Cortex of kidney (tissue), 1 donor: Measurements from ENCODE around the gene USP9X.
"Not testable (repeated sequence)": the region's sequence is repeated elsewhere in the genome, so short reads cannot be mapped to it uniquely, and the experiment has no call there.

Experiments used
- DNase-seq: peaks from one replicate; lab custom pipeline; 2025; lab: John Stamatoyannopoulos, UW

USP9X gene

DNA sequence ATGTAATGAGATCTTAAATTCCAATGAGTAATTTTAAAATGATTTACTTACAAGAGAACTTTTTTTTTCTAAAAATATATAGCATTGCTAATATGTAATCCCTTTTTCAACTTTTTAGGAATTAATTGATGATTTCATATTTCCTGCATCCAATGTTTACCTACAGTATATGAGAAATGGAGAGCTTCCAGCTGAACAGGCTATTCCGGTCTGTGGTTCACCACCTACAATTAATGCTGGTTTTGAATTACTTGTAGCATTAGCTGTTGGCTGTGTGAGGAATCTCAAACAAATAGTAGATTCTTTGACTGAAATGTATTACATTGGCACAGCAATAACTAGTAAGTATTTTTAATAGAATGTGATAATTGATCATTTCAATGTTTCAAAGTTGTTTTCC lies 113.2 kb downstream of the USP9X start:
- DNase-seq, result no peak

- no peak for DNase-seq
Measured at GRCh38 chrX:41200785-41201184, 115.5 kb downstream of the USP9X start.

DNA sequence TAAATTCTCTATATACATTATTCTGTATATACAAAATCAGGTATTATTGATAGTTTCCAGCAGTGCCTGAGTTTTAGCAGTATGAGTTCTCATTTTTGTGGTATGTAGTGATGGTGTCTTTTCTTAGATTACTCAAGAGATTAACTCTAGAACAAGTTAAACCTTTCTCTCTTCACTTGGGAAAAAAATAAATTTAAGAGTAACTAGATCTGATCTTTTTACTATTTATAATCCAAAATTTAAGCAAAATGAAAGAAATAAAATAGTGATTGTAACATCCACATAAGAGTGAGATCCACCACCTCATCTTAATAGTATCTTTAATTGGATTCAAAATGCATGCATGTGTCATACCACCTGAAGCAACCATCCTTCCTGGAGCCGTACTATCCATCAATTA lies 124.6 kb downstream of the USP9X start:
- DNase-seq, result no peak

GRCh38 chrX:41224605-41225004 lies 139.4 kb downstream of the USP9X start:
- no peak for DNase-seq

DNA sequence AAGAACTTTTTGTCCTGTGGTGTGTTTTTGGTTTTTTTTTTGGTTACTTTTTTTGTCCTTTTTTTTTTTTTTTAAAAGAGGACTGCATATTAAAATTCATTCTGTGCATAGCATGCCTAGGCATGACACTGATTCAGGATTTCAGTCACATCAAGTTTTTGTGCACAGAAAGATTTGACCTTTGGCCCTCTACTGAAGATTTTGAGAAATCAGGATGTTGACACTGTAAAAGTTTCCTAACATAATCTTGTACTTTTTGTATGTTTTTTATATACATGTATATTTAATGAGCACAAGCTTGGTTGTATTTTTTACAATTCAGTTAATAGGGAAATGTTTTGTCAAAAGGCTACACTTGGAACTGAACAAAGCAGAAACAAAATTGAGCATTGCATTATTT lies 148.7 kb downstream of the USP9X start:
- DNase-seq, result no peak

DNA sequence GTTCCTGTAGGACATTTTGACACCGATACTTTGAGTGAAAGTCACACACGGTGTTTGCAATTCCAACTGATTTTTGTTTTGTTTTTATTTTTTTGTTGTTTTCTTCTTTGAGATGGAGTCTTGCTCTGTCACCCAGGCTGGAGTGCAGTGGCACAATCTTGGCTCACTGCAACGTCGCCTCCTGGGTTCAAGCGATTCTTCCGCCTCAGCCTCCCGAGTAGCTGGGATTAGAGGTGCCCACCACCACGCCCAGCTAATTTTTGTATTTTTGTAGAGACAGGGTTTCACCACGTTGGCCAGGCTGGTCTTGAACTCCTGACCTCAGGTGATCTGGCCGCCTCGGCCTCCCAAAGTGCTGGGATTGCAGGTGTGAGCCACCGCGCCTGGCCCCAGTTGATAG lies 149.2 kb downstream of the USP9X start:
- not testable (repeated sequence) for DNase-seq

DNA sequence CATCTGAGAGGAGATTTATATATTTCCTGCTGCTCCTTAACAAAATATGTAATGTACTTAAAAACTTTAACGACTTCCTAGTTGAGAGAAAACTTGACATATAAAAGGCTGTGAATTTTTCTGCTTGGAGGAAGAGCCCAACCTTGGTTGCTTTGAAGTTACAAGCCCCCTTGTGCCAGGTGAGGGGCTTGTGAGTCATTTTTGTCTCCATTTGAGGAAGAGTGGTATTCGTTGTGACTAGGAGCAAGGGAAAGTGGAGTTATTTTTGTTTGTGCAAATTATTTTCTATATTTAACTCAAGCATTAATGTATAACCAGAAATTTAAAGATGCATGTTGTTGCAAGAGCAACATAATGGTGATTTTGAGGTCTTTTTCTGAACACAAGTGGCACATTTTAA lies 149.7 kb downstream of the USP9X start:
- DNase-seq, result no peak

DNA sequence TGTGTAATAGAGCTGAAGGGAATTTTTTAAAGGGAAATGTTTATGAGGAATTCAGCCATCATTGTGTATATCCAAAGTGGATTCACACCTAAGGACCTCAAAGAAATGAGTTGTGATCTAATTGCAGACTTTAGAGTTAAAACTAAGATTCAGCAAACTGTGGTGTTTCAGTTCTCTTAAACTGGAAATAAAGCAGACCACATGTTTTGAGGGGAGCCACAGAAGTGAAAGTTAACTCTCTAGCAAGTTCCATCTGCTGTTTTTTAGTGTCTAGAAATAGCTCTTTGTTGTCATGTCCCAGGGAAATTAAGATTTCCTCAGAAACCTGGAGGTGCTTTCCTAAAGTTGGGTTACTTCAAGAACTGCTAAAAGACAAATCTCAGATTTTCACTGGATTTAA lies 151.4 kb downstream of the USP9X start:
- DNase-seq, result no peak

DNA sequence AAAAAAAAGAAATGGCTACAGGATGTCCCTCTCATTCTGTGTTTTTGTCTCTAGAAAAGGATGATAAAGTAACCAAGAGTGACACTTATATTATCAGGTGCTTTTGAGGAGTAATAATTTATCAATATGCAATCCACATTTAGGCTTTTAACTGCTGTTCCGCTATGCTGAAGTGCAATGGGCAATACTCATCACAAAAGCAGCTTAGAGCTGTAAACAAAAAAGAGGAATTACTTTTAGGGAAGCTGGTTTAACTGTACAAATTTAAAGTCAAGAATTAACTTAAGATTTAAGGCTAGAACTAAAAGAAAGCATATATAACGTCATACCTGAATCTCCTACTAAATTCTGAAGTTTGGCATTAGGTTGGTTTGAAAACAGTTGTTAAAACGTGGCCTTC lies 155.3 kb downstream of the USP9X start:
- no peak for DNase-seq

DNA sequence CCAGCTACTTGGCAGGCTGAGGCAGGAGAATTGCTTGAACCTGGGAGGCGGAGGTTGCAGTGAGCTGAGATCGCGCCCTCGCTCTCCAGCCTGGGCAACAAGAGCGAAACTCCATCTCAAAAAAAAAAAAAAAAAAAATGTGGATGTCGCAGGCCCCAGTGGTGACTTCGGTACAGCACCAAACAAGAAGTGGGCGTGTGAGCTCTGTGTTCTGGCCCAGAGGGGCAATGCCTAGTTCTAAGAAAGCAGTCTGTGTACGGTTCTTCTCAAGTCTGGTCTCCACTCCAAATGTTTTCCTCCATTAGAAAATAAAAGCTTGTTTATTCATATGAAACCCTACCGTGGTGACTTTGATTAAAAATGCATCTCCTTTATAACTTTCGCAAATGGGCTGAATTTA lies 156.7 kb downstream of the USP9X start:
- DNase-seq, result no peak

DNA sequence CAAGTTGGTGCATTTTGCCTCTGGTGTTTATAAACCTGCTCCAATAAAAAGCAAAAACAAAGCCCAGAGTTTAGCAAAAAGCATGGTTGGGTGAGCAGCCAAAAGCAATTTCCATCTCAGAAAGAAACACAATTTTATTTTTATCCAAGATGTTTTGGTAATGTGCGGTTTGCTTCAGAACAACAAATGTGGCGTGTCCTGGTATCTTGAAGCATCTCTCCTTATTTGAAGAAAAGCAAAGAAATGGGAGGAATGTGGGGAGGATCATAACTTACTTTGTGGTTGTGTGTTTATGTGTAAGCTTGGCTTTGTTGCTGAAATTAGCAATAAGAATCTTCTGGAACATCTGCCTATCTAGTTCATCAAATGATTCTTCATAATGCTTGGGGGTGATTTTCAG lies 160.4 kb downstream of the USP9X start:
- DNase-seq, result no peak

GRCh38 chrX:41250867-41251266 lies 165.6 kb downstream of the USP9X start:
- DNase-seq, result no peak

- no peak for DNase-seq
Measured at GRCh38 chrX:41257801-41258200, 172.6 kb downstream of the USP9X start.

DNA sequence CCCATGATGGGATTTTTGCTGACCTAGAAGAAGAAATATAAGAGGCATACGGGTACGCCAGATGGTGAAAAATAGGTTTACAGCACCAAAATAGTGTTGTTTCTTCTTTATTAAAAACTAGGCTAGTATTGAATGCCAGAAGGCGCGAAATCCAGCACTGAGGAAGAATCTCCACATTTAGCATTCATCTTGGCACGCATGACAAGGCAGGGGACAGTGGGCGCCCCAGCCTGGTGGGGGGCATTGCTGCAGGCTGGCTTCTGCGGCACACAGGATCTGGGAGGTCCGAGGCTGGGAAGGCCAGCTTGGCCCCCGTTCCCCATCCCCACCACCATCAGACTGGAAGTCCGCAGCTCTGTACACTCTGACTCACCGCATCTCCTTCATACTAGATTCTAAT lies 173.0 kb downstream of the USP9X start:
- DNase-seq, result no peak

- DNase-seq, result no peak
Measured at GRCh38 chrX:41258871-41259270, 173.6 kb downstream of the USP9X start.

GRCh38 chrX:41259516-41259915 lies 174.3 kb downstream of the USP9X start:
- DNase-seq, result no peak

DNA sequence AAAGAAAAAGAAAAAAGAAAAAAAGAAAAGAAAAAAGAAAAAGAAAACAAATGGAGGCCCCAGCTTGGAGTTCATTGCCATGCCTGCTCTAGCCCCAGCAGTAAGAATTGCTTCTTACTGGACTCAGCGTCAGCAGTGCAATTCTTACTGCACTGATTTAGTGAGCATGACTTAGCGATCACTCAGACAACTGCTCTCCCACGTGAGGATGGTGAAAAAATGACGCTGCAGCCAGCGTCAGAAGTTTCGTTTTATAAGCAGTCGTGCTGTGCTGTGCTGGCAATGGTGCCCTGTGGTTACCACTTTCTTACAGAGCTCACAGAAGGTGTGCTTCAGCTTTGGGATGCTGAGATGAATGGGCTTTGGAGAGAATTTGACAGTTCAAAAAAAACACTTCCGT lies 180.4 kb downstream of the USP9X start:
- DNase-seq, result no peak

DNA sequence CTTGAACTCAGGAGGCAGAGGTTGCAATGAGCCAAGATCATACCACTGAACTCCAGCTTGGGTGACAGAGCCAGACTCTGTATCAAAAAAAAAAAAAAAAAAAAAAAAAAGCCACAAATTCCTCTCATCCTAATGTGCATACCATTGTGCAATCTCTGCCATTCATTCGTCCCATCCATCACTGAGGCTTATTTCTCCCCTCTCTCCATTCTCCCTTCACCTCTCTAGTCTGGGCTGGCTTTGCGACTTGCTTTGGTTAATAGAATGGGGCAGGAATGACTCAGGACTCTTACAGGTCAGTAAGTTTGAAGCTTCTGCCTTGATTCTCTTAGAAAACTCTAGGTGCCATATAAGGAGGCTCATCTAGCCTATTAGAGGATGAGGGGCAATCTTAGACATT lies 188.4 kb downstream of the USP9X start:
- DNase-seq, result no peak

- no peak for DNase-seq
Measured at GRCh38 chrX:41275661-41276609, 190.7 kb downstream of the USP9X start.

- no peak for DNase-seq
Measured at GRCh38 chrX:41276661-41277506, 191.6 kb downstream of the USP9X start.

DNA sequence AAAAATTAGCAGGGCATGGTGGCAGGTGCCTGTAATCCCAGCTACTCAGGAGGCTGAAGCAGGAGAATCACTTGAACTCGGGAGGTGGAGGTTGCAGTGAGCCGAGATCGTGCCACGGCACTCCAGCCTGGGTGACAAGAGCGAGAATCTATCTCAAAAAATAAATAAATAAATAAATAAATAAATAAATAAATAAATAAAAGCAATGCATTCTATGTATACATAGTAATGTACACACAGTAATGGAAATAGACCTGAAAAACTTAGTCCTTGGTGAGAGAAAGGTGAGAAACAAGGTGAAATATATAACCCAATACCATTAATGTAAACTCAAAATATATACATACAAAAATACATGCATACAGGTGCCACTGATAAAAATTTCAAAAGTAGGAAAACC lies 197.1 kb downstream of the USP9X start:
- DNase-seq, result not testable (repeated sequence)

DNA sequence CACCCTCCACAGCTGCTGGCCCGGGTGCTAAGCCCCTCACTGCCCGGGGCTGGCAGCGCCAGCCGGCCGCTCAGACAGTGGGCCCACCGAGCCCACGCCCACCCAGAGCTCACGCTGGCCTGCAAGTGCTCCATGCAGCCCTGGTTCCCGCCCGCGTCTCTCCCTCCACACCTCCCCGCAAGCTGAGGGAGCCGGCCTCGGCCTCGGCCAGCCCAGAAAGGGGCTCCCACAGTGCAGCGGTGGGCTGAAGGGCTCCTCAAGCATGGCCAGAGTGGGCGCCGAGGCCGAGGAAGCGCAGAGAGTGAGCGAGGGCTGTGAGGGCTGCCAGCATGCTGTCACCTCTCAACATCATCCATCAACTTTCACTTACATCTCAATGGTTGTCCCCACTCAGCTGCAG lies 200.7 kb downstream of the USP9X start:
- not testable (repeated sequence) for DNase-seq
